HEK293 (cell line): ENCODE results near the gene ASMTL.

Source experiments
- GLI4 ChIP-seq: fragments of 450-650 bp; formaldehyde crosslinking; IDR thresholded peaks from 2 replicates; pipeline ENCODE4 v1.5.1; 2016; ENCODE audit warnings: missing biosample characterization, missing genetic modification characterization
- MZF1 ChIP-seq: fragments of 450-650 bp; formaldehyde crosslinking; IDR thresholded peaks from 2 replicates; pipeline ENCODE4 v1.5.1; 2017; ENCODE audit warnings: missing biosample characterization, missing genetic modification characterization, borderline replicate concordance
- SP2 ChIP-seq: fragments of 450-650 bp; formaldehyde crosslinking; IDR thresholded peaks from 2 replicates; pipeline ENCODE4 v1.5.1; 2016; ENCODE audit warnings: missing biosample characterization, missing genetic modification characterization
- SP3 ChIP-seq: fragments of 450-650 bp; formaldehyde crosslinking; IDR thresholded peaks from 2 replicates; pipeline ENCODE4 v1.5.1; 2016; ENCODE audit warnings: missing biosample characterization, missing genetic modification characterization
- ZEB2 ChIP-seq: fragments of 450-650 bp; formaldehyde crosslinking; IDR thresholded peaks from 2 replicates; pipeline ENCODE4 v1.5.1; 2016; ENCODE audit warnings: missing biosample characterization, missing genetic modification characterization
- ZFP41 ChIP-seq: fragments of 450-650 bp; formaldehyde crosslinking; IDR thresholded peaks from 2 replicates; pipeline ENCODE4 v1.5.1; 2016; ENCODE audit warnings: missing biosample characterization, missing genetic modification characterization, borderline replicate concordance
- ZIC2 ChIP-seq: fragments of 450-650 bp; formaldehyde crosslinking; IDR thresholded peaks from 2 replicates; pipeline ENCODE4 v1.5.1; 2016; ENCODE audit warnings: missing biosample characterization, missing genetic modification characterization
- ZNF16 ChIP-seq: fragments of 450-650 bp; formaldehyde crosslinking; IDR thresholded peaks from 2 replicates; pipeline ENCODE4 v1.5.1; 2016; ENCODE audit warnings: low read depth, missing biosample characterization, missing genetic modification characterization
- ZNF169 ChIP-seq: fragments of 450-650 bp; formaldehyde crosslinking; IDR thresholded peaks from 2 replicates; pipeline ENCODE4 v1.5.1; 2016; ENCODE audit warnings: missing biosample characterization, missing genetic modification characterization
- ZNF174 ChIP-seq: fragments of 450-650 bp; formaldehyde crosslinking; IDR thresholded peaks from 2 replicates; pipeline ENCODE4 v1.5.0; 2017; ENCODE audit warnings: missing biosample characterization, mild to moderate bottlenecking, missing genetic modification characterization
- ZNF366 ChIP-seq: fragments of 450-650 bp; formaldehyde crosslinking; conservative IDR thresholded peaks from 2 replicates; pipeline ENCODE4 v1.5.1; 2016; ENCODE audit warnings: missing biosample characterization, missing genetic modification characterization
- ZNF391 ChIP-seq: fragments of 450-650 bp; formaldehyde crosslinking; IDR thresholded peaks from 2 replicates; pipeline ENCODE4 v1.5.1; 2016; ENCODE audit warnings: low read depth, missing biosample characterization, missing genetic modification characterization, borderline replicate concordance
- ZNF549 ChIP-seq: fragments of 450-650 bp; IDR thresholded peaks from 2 replicates; pipeline ENCODE4 v1.5.1; 2018; ENCODE audit warnings: missing biosample characterization, missing genetic modification characterization, mild to moderate bottlenecking, inconsistent platforms, moderate library complexity
- ZNF561 ChIP-seq: fragments of 450-650 bp; IDR thresholded peaks from 2 replicates; pipeline ENCODE4 v1.5.1; 2018; ENCODE audit warnings: missing biosample characterization, missing genetic modification characterization, borderline replicate concordance
- ZNF623 ChIP-seq: fragments of 450-650 bp; formaldehyde crosslinking; IDR thresholded peaks from 2 replicates; pipeline ENCODE4 v1.5.1; 2016; ENCODE audit warnings: missing biosample characterization, missing genetic modification characterization
- TF ChIP-seq, protein P1 (sequence below): fragments of 450-650 bp; formaldehyde crosslinking; IDR thresholded peaks from 2 replicates; pipeline ENCODE4; 2016; ENCODE audit warnings: missing biosample characterization, missing genetic modification characterization
- TF ChIP-seq, protein P2 (sequence below): fragments of 450-650 bp; formaldehyde crosslinking; IDR thresholded peaks from 2 replicates; pipeline ENCODE4 v1.5.1; 2016; ENCODE audit warnings: missing biosample characterization, missing genetic modification characterization
- TF ChIP-seq, protein P3 (sequence below): fragments of 450-650 bp; formaldehyde crosslinking; IDR thresholded peaks from 2 replicates; pipeline ENCODE4 v1.5.1; 2016; ENCODE audit warnings: missing biosample characterization, missing genetic modification characterization
- TF ChIP-seq, protein P4 (sequence below): IDR thresholded peaks from 2 replicates; pipeline ENCODE4 v1.6.1; 2011; ENCODE audit warnings: mild to moderate bottlenecking, low read depth, low read length, borderline replicate concordance
- TF ChIP-seq, protein P5 (sequence below): fragments of 450-650 bp; formaldehyde crosslinking; IDR thresholded peaks from 2 replicates; pipeline ENCODE4 v1.5.1; 2016; ENCODE audit warnings: missing biosample characterization, missing genetic modification characterization
- TF ChIP-seq, protein P6 (sequence below): fragments of 450-650 bp; formaldehyde crosslinking; IDR thresholded peaks from 2 replicates; pipeline ENCODE4 v1.5.1; 2017; ENCODE audit warnings: missing biosample characterization, missing genetic modification characterization
- TF ChIP-seq, protein P7 (sequence below): fragments of 450-650 bp; formaldehyde crosslinking; IDR thresholded peaks from 2 replicates; pipeline ENCODE4 v1.5.1; 2016; ENCODE audit warnings: missing biosample characterization, missing genetic modification characterization
- TF ChIP-seq, protein P8 (sequence below): fragments of 450-650 bp; formaldehyde crosslinking; IDR thresholded peaks from 2 replicates; pipeline ENCODE4 v1.5.1; 2016; ENCODE audit warnings: missing biosample characterization, missing genetic modification characterization
- TF ChIP-seq, protein P9 (sequence below): fragments of 450-650 bp; formaldehyde crosslinking; IDR thresholded peaks from 2 replicates; pipeline ENCODE4 v1.5.1; 2017; ENCODE audit warnings: missing biosample characterization, missing genetic modification characterization
- TF ChIP-seq, protein P10 (sequence below): fragments of 450-650 bp; IDR thresholded peaks from 2 replicates; pipeline ENCODE4 v1.5.1; 2018; ENCODE audit warnings: missing biosample characterization, missing genetic modification characterization

ASMTL gene

DNA sequence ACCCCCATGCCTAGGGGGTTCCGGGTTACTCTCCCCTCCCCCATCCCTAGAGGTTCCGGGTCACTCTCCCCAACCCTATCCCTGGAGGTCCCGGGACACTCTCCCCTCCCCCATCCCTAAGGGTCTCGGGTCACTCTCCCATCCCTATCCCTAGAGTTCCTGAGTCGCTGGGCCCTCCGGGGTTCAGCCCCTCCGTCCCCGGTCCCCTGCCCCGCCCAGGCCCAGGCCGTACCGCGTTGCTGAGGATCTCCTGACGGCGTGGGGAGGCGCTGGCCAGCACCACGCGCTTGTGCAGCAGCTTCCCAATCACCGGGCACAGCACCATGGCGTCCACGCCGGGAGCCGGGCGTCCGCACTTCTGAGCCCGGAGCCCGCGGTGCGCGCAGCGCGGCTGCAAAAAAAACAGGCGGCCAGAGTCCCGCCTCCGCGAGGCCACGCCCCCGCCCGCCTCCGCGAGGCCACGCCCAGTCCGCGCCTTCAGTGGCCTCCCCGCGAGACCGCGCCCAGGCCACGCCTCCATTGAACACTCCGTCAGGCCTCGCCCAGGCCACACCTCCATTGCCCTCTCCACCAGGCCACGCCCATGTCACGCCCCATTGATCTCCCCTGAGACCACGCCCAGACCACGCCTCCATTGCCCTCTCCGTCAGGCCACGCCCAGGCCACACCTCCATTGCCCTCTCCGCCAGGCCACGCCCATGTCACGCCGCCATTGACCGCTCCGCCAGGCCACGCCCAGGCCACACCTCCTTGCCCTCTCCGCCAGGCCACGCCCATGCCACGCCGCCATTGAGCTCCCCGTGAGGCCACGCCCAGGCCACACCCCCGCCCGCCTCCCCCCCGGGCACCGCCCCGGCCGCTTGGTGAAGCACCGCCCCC, at the start of gene ASMTL (continued):
- TF ChIP-seq, protein P1, sequence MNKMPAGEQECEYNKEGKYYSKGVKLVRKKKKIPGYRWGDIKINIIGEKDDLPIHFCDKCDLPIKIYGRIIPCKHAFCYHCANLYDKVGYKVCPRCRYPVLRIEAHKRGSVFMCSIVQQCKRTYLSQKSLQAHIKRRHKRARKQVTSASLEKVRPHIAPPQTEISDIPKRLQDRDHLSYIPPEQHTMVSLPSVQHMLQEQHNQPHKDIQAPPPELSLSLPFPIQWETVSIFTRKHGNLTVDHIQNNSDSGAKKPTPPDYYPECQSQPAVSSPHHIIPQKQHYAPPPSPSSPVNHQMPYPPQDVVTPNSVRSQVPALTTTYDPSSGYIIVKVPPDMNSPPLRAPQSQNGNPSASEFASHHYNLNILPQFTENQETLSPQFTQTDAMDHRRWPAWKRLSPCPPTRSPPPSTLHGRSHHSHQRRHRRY (tag by site-specific recombination) = no peak
- TF ChIP-seq ZEB2 (tag by site-specific recombination) (no peak), ZIC2 (tag by site-specific recombination) (peak; percentile 61), SP2 (tag by site-specific recombination) (peak; percentile 70), ZFP41 (no peak), ZNF366 (tag by site-specific recombination) (no peak), ZNF561 (tag by site-specific recombination) (no peak; the same call in 1 of the 2 replicates), ZNF169 (no peak), ZNF16 (no peak), ZNF623 (tag by site-specific recombination) (no peak), ZNF549 (tag by site-specific recombination) (no peak), ZNF174 (no peak), MZF1 (tag by site-specific recombination) (no peak), ZNF391 (no peak), GLI4 (tag by site-specific recombination) (no peak), SP3 (tag by site-specific recombination) (peak; percentile 100)
- TF ChIP-seq, protein P2, sequence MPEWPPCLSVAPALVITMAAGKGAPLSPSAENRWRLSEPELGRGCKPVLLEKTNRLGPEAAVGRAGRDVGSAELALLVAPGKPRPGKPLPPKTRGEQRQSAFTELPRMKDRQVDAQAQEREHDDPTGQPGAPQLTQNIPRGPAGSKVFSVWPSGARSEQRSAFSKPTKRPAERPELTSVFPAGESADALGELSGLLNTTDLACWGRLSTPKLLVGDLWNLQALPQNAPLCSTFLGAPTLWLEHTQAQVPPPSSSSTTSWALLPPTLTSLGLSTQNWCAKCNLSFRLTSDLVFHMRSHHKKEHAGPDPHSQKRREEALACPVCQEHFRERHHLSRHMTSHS = no peak
- TF ChIP-seq, protein P3, sequence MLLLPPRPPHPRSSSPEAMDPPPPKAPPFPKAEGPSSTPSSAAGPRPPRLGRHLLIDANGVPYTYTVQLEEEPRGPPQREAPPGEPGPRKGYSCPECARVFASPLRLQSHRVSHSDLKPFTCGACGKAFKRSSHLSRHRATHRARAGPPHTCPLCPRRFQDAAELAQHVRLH = no peak
- TF ChIP-seq, protein P4, sequence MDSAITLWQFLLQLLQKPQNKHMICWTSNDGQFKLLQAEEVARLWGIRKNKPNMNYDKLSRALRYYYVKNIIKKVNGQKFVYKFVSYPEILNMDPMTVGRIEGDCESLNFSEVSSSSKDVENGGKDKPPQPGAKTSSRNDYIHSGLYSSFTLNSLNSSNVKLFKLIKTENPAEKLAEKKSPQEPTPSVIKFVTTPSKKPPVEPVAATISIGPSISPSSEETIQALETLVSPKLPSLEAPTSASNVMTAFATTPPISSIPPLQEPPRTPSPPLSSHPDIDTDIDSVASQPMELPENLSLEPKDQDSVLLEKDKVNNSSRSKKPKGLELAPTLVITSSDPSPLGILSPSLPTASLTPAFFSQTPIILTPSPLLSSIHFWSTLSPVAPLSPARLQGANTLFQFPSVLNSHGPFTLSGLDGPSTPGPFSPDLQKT = no peak
- TF ChIP-seq, protein P5, sequence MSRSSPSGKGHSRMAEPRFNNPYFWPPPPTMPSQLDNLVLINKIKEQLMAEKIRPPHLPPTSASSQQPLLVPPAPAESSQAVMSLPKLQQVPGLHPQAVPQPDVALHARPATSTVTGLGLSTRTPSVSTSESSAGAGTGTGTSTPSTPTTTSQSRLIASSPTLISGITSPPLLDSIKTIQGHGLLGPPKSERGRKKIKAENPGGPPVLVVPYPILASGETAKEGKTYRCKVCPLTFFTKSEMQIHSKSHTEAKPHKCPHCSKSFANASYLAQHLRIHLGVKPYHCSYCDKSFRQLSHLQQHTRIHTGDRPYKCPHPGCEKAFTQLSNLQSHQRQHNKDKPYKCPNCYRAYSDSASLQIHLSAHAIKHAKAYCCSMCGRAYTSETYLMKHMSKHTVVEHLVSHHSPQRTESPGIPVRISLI (tag by site-specific recombination) = peak; percentile 96
- TF ChIP-seq, protein P6, sequence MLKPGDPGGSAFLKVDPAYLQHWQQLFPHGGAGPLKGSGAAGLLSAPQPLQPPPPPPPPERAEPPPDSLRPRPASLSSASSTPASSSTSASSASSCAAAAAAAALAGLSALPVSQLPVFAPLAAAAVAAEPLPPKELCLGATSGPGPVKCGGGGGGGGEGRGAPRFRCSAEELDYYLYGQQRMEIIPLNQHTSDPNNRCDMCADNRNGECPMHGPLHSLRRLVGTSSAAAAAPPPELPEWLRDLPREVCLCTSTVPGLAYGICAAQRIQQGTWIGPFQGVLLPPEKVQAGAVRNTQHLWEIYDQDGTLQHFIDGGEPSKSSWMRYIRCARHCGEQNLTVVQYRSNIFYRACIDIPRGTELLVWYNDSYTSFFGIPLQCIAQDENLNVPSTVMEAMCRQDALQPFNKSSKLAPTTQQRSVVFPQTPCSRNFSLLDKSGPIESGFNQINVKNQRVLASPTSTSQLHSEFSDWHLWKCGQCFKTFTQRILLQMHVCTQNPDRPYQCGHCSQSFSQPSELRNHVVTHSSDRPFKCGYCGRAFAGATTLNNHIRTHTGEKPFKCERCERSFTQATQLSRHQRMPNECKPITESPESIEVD (tag by site-specific recombination) = no peak
- TF ChIP-seq, protein P7, sequence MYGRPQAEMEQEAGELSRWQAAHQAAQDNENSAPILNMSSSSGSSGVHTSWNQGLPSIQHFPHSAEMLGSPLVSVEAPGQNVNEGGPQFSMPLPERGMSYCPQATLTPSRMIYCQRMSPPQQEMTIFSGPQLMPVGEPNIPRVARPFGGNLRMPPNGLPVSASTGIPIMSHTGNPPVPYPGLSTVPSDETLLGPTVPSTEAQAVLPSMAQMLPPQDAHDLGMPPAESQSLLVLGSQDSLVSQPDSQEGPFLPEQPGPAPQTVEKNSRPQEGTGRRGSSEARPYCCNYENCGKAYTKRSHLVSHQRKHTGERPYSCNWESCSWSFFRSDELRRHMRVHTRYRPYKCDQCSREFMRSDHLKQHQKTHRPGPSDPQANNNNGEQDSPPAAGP = no peak
- TF ChIP-seq, protein P8, sequence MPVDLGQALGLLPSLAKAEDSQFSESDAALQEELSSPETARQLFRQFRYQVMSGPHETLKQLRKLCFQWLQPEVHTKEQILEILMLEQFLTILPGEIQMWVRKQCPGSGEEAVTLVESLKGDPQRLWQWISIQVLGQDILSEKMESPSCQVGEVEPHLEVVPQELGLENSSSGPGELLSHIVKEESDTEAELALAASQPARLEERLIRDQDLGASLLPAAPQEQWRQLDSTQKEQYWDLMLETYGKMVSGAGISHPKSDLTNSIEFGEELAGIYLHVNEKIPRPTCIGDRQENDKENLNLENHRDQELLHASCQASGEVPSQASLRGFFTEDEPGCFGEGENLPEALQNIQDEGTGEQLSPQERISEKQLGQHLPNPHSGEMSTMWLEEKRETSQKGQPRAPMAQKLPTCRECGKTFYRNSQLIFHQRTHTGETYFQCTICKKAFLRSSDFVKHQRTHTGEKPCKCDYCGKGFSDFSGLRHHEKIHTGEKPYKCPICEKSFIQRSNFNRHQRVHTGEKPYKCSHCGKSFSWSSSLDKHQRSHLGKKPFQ (tag by site-specific recombination) = no peak
- TF ChIP-seq, protein P9, sequence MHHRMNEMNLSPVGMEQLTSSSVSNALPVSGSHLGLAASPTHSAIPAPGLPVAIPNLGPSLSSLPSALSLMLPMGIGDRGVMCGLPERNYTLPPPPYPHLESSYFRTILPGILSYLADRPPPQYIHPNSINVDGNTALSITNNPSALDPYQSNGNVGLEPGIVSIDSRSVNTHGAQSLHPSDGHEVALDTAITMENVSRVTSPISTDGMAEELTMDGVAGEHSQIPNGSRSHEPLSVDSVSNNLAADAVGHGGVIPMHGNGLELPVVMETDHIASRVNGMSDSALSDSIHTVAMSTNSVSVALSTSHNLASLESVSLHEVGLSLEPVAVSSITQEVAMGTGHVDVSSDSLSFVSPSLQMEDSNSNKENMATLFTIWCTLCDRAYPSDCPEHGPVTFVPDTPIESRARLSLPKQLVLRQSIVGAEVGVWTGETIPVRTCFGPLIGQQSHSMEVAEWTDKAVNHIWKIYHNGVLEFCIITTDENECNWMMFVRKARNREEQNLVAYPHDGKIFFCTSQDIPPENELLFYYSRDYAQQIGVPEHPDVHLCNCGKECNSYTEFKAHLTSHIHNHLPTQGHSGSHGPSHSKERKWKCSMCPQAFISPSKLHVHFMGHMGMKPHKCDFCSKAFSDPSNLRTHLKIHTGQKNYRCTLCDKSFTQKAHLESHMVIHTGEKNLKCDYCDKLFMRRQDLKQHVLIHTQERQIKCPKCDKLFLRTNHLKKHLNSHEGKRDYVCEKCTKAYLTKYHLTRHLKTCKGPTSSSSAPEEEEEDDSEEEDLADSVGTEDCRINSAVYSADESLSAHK (tag by site-specific recombination) = no peak
- TF ChIP-seq, protein P10, sequence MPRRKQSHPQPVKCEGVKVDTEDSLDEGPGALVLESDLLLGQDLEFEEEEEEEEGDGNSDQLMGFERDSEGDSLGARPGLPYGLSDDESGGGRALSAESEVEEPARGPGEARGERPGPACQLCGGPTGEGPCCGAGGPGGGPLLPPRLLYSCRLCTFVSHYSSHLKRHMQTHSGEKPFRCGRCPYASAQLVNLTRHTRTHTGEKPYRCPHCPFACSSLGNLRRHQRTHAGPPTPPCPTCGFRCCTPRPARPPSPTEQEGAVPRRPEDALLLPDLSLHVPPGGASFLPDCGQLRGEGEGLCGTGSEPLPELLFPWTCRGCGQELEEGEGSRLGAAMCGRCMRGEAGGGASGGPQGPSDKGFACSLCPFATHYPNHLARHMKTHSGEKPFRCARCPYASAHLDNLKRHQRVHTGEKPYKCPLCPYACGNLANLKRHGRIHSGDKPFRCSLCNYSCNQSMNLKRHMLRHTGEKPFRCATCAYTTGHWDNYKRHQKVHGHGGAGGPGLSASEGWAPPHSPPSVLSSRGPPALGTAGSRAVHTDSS (tag by site-specific recombination) = no peak
